Sigmoid colon (tissue), 7 donors: ENCODE results near the gene PRKAR2B. TPM values are rescaled to one million over a fixed set of nuclear protein-coding genes. Genes with fewer than 3 reads are reported as not detected.
A peak's percentile ranks its signal among the peaks of the same experiment; 100 is the strongest.

Experiments used
- DNase-seq: peaks from one replicate; pipeline ENCODE4 v3.0.0-alpha.2; 2019
- H3K27ac ChIP-seq, 4 donors: fragments of 200-600 bp; sonication (generic); one replicate each; pipeline ENCODE4 v1.5.1; 2016 to 2019; ENCODE audit warnings: mild to moderate bottlenecking in 1 of 4
- H3K27me3 ChIP-seq, 3 donors: fragments of 200-600 bp; sonication (generic); one replicate each; pipeline ENCODE4 v1.5.1; 2019; ENCODE audit warnings: mild to moderate bottlenecking in 1 of 3
- H3K36me3 ChIP-seq, 4 donors: fragments of 200-600 bp; sonication (generic); one replicate each; pipeline ENCODE4 v1.5.1; 2016 to 2019
- H3K4me1 ChIP-seq, 4 donors: fragments of 200-600 bp; sonication (generic); one replicate each; pipeline ENCODE4 v1.5.1; 2017 to 2019
- H3K4me3 ChIP-seq, 4 donors: fragments of 200-600 bp; sonication (generic); one replicate each; pipeline ENCODE4 v1.5.1; 2017 to 2019; ENCODE audit warnings: mild to moderate bottlenecking in 2 of 4, moderate library complexity in 1 of 4
- H3K9me3 ChIP-seq, 4 donors: fragments of 200-600 bp in 3 of 4; sonication (generic) in 3 of 4; one replicate each; pipeline versions ENCODE4 v1.5.1 to v1.6.1; 2013 to 2019
- EP300 ChIP-seq, 4 donors: sonication (generic); formaldehyde crosslinking; IDR thresholded peaks; one replicate each; pipeline ENCODE4 v1.6.1; 2017; ENCODE audit warnings: antibody characterized with exemption in 4 of 4
- POLR2A ChIP-seq, 2 donors: fragments of 450-650 bp; IDR thresholded peaks; one replicate each; pipeline ENCODE4 v1.6.1; 2016; ENCODE audit warnings: antibody characterized with exemption in 2 of 2, mild to moderate bottlenecking in 2 of 2, moderate library complexity in 2 of 2
- POLR2AphosphoS5 ChIP-seq, 4 donors: sonication (generic); formaldehyde crosslinking; IDR thresholded peaks; one replicate each; pipeline ENCODE4 v1.6.1; 2017; ENCODE audit warnings: antibody characterized with exemption in 4 of 4
- WGBS, 2 donors: extraction: QIAGEN DNeasy Blood & Tissue Kit; methylation state at CpG; one replicate each; pipeline ENCODE4 v1.1.7; 2013; 5-methylcytosine and 5-hydroxymethylcytosine counted together
- intact Hi-C: fragments of 100-400 bp; cut with DNase I; formaldehyde crosslinking; loops from one replicate; pipeline ENCODE4 v1.15.1; 2023
- polyA plus RNA-seq, 3 donors: library from polyadenylated mRNA; stranded (reverse); fragments of 200-250 nt; gene quantifications; one replicate each; pipeline ENCODE4 v1.2.3, GENCODE V29; 2013
- total RNA-seq, 4 donors: library from RNA; depleted of rRNA; stranded (reverse); fragments of >200 nt; gene quantifications; one replicate each; pipeline ENCODE4 v1.1.0, GENCODE V29; 2016
- TF ChIP-seq, protein P1 (sequence below), 4 experiments: fragments of 450-650 bp in 3 of 4; fragments of 200-600 bp in 1 of 4; IDR thresholded peaks; one replicate each; pipeline ENCODE4 v1.5.1; 2016 to 2019; ENCODE audit warnings: antibody characterized with exemption in 4 of 4, mild to moderate bottlenecking in 3 of 4, moderate library complexity in 2 of 4
- donor health status: healthy with polysubstance abuse.
- donor health status: Bipolar disorder and iron deficiency.
- donor health status: healthy.

Gene PRKAR2B
- total and polyA plus RNA-seq, 7 donors = 8.1 to 40.0 (median 20.2) TPM

GRCh38 chr7:107035446-107035845 lies 9.1 kb upstream of the PRKAR2B start:
- Histone ChIP-seq H3K36me3 (no peaks in the 10 kb centered on the region), H3K4me1 (peaks cover 0 to 13% (median 8%) of the 10 kb centered on the region in 4 donors), H3K27ac (peak overlapping the region in 2 of 4 donors; percentile 9 to 22), H3K4me3 (no peak overlapping the region), H3K27me3 (no peaks in the 10 kb centered on the region), H3K9me3 (no peaks in the 10 kb centered on the region)
- DNase-seq = no peak
- TF ChIP-seq, protein P1, sequence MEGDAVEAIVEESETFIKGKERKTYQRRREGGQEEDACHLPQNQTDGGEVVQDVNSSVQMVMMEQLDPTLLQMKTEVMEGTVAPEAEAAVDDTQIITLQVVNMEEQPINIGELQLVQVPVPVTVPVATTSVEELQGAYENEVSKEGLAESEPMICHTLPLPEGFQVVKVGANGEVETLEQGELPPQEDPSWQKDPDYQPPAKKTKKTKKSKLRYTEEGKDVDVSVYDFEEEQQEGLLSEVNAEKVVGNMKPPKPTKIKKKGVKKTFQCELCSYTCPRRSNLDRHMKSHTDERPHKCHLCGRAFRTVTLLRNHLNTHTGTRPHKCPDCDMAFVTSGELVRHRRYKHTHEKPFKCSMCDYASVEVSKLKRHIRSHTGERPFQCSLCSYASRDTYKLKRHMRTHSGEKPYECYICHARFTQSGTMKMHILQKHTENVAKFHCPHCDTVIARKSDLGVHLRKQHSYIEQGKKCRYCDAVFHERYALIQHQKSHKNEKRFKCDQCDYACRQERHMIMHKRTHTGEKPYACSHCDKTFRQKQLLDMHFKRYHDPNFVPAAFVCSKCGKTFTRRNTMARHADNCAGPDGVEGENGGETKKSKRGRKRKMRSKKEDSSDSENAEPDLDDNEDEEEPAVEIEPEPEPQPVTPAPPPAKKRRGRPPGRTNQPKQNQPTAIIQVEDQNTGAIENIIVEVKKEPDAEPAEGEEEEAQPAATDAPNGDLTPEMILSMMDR (IDR thresholded peaks at IDR 0.05) = no peak
- TF ChIP-seq POLR2A (IDR thresholded peaks at IDR 0.05) = no peak
- no peak for TF ChIP-seq EP300 (IDR thresholded peaks at IDR 0.05)
- peak in 3 of 4 donors; percentile 36 to 55 (median 41) for TF ChIP-seq POLR2AphosphoS5 (IDR thresholded peaks at IDR 0.05)
- intact Hi-C loops = no loop called here

- Histone ChIP-seq H3K4me1 (peaks cover 0 to 13% (median 8%) of the 10 kb centered on the region in 4 donors), H3K27ac (no peak overlapping the region), H3K4me3 (no peak overlapping the region), H3K27me3 (no peaks in the 10 kb centered on the region), H3K36me3 (no peaks in the 10 kb centered on the region), H3K9me3 (no peaks in the 10 kb centered on the region)
- DNase-seq = no peak
- TF ChIP-seq, protein P1 (IDR thresholded peaks at IDR 0.05) = no peak
- no peak for TF ChIP-seq EP300 (IDR thresholded peaks at IDR 0.05)
- no peak for TF ChIP-seq POLR2A (IDR thresholded peaks at IDR 0.05)
- no peak for TF ChIP-seq POLR2AphosphoS5 (IDR thresholded peaks at IDR 0.05)
- 84 to 93% methylated on average over 4 of the region's 4 CpGs for WGBS, 2 donors
- intact Hi-C loops = no loop called here
Measured at GRCh38 chr7:107036535-107036934, 8.0 kb upstream of the PRKAR2B start.

DNA sequence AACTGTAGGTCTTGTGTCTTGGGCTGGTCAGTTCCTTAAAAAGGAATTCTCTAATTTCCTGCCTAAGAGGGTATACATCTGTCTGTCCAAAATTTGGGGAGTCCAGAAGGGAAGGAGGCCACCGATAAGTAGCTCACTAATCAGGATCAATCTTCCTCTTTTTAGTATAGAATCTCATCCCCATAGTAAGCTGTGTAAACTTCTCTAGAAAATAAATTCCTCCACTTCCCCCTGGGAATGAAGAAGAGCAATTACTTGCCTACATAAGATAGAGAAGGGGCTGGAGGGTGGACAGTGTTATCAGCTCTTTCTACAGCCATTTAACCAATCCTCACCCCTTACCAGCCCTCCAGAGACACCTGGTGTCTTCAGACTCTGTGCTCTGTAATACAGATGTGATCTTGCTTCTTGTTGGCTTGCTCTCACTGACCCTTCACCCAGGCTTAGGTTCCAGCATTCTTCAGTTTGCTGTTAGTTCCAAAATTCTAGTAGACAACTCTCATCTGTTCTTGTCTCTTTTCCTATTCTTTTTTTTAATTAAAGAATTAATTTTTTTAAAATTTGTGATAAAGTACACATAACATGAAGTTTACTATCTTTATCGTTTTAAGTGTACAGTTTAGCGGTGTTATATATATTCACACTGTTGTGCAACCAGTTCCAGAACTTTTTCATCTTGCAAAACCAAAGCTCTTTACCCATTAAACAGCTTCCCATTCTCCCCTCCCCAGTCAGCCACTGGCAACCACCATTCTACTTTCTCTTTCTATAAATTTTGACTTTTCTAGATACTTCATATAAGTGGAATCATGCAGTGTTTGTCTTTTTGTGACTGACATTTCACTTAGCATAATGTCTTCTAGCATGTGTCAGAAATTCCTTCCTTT lies 6.5 kb upstream of the PRKAR2B start:
- Histone ChIP-seq H3K4me1 (peaks cover 0 to 13% (median 8%) of the 10 kb centered on the region in 4 donors), H3K9me3 (no peaks in the 10 kb centered on the region), H3K36me3 (no peaks in the 10 kb centered on the region), H3K27ac (peak overlapping the region in 1 of 4 donors; percentile 2), H3K4me3 (no peak overlapping the region), H3K27me3 (no peaks in the 10 kb centered on the region)
- no peak for DNase-seq
- intact Hi-C loops = no loop called here
- TF ChIP-seq, protein P1 (IDR thresholded peaks at IDR 0.05) = no peak
- TF ChIP-seq POLR2A (IDR thresholded peaks at IDR 0.05) = no peak
- TF ChIP-seq POLR2AphosphoS5 (IDR thresholded peaks at IDR 0.05) = no peak
- no peak for TF ChIP-seq EP300 (IDR thresholded peaks at IDR 0.05)
- WGBS, 2 donors = 71 to 89% methylated on average over 3 of the region's 3 CpGs

GRCh38 chr7:107039199-107039900 lies 5.2 kb upstream of the PRKAR2B start:
- no peak for TF ChIP-seq POLR2AphosphoS5 (IDR thresholded peaks at IDR 0.05)
- no peak for TF ChIP-seq EP300 (IDR thresholded peaks at IDR 0.05)
- TF ChIP-seq POLR2A (IDR thresholded peaks at IDR 0.05) = no peak
- TF ChIP-seq, protein P1 (IDR thresholded peaks at IDR 0.05) = no peak
- no peak overlapping the region for H3K4me3 ChIP-seq
- intact Hi-C loops = no loop called here
- no peaks in the 10 kb centered on the region for H3K9me3 ChIP-seq
- DNase-seq = no peak
- no peaks in the 10 kb centered on the region for H3K36me3 ChIP-seq
- no peak overlapping the region for H3K27ac ChIP-seq
- no peaks in the 10 kb centered on the region for H3K27me3 ChIP-seq
- 75 to 86% methylated on average over 2 of the region's 2 CpGs for WGBS, 2 donors
- peaks cover 0 to 15% (median 9%) of the 10 kb centered on the region in 4 donors for H3K4me1 ChIP-seq
